GM21717 (cell line): ENCODE results near the gene HSFX3.
A peak's percentile ranks its signal among the peaks of the same experiment; 100 is the strongest.
"Not testable (repeated sequence)": the region's sequence is repeated elsewhere in the genome, so short reads cannot be mapped to it uniquely, and the experiment has no call there.

ENCODE experiments used
- ATAC-seq: cut with Tn5 transposase; IDR thresholded peaks from one replicate; pipeline ENCODE4 v1.9.1; 2021; ENCODE audit warnings: mild to moderate bottlenecking, moderate library complexity; ENCODE audit not compliant: unreplicated experiment

HSFX3 gene

GRCh38 chrX:149545545-149546543, 3.9 kb downstream of the HSFX3 start:
- ATAC-seq, result not testable (repeated sequence)

DNA sequence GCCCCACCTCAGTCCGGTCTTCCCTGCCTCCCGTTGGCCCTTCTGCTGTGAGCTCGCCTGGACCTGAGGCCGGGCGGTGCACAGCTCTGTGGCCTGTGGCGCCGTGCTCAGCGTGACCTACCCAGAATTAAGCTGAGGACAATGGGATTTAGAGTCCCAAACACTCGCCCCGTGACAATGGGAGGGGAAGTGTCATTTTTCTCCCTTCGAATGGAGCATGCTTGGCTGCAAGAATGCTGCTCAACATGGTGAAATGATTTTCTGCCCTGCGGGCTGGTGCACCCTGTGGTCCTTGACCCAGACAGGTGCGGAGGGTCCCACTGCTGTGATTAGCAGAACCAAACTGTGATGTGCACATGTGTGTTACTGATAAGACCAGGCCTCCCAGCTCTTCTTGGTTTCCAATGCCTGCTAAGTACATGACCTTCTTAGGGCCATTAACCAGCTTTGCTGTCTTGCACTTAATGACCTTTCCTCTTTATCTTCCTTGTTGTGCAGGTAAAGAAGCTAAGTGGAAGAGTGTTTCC, 8.1 kb downstream of the HSFX3 start:
- ATAC-seq, result no peak

- ATAC-seq, result peak; percentile 79
Observed at GRCh38 chrX:149540621-149541520, 8.9 kb downstream of the HSFX3 start, which contains the start of gene EOLA1. TSS of gene EOLA1 (plus strand) at chrX:149541012. CDS start at chrX:149545631, 4,619 bp downstream.

DNA sequence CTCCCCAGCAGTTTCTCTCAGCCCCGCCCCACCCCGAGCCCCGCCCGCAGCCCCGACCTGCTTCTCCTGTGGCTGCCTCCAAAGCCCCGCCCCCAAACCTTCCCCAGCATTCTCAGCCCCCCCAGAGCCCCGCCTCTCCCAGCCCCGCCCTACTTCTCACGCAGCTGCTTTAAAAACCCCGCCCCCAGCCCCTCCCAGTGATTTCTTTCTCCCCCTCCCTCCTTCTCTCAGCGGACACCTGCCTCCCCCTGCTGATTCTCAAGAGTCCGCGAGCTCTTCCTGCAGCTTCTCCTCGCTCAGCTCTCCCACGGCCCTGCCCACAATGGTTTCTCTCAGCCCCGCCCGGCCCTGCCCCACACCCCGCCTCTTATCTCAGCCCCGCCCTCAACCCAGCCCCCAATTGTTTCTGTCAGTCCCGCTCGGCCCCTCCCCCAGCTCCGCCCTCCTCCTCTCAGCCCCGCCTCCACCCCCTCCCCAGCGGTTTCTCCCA, 9.5 kb downstream of the HSFX3 start:
- peak; percentile 10 for ATAC-seq

DNA sequence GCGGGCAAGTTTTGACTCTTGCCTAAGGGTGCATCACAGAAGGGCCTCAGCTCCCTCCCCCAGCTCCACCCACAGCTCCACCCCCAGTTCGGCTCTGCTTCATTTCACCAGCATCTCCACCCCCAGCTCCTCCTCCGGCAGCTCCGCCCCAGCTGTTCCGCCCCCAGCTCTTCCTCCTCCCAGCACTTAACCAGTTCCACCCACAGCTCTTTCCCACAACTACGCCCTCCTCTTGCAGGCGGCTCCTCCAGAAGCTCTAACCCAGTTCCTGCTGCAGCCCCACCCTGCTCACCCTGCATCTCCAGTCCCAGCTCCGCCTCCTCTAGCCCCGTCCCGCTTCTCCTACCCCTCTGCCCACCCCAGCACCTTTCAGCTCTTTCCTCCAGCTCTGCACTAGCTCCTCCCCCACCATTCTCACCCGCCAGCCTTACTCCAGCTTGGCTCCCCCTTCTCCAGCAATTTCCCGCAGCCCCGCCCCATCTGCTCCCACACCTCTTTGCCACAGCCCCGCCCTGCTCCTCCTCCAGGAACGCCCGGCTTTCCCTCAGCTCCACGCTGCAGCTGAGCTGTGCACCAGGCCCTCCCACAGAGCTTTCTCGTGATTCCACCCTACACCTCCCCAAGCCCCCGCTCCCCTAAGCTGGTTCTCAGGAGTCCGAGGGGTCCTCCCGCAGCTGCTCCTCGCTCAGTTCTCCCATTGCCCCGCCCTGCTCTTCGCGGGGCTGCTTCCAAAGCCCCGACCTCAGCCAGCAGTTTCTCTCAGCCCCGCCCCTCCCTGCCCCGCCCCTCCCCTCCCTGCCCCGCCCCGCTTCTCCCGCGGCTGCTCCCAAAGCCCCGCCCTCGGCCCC, 10.2 kb downstream of the HSFX3 start:
- ATAC-seq, result peak; percentile 47

GRCh38 chrX:149537474-149537873, 12.2 kb downstream of the HSFX3 start:
- ATAC-seq, result not testable (repeated sequence)

- ATAC-seq, result not testable (repeated sequence)
Observed at GRCh38 chrX:149534926-149535602, 14.7 kb downstream of the HSFX3 start.

GRCh38 chrX:149533999-149534398, 15.7 kb downstream of the HSFX3 start:
- not testable (repeated sequence) for ATAC-seq

DNA sequence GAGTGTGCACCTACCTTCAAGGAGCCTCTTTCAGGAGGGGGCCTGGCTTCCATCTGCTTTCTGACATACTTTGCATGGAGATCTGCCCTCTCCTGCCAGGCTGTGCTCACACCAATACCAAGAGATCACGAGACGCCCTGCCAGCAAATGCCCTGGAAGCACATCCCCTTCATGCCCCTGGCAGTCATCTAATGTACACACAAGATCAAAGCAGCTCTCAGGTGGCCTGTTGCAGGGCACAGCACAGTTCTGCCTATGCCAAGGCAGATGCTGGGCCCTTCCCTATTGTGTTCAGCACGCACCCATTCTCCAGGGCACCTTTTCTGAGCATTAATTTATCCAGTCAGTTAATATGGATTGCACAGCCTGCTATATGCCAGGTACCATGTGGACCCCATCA, 16.9 kb downstream of the HSFX3 start:
- ATAC-seq, result not testable (repeated sequence)

GRCh38 chrX:149531599-149531998, 18.1 kb downstream of the HSFX3 start:
- peak; percentile 58 for ATAC-seq

GRCh38 chrX:149528381-149528780, 21.3 kb downstream of the HSFX3 start:
- ATAC-seq, result no peak

DNA sequence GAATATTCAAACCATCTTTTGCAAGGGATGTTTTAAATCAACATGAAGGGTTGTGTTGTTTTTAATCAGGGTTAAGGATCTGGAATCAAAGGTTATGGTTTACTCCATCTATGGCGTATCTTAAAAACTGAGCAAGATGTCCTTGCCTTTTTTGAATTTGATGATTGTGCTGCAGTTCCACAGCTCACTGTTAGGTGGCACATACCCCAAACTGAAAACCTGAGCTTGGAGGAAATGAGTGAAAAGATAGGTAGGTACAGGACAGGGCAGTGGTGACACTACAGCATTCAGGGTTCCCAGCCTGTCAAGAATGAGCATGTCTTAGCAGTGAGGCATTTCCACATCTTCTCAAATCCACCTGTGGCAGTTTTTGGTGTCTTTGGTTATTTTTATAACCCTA, 22.0 kb downstream of the HSFX3 start:
- ATAC-seq, result no peak

DNA sequence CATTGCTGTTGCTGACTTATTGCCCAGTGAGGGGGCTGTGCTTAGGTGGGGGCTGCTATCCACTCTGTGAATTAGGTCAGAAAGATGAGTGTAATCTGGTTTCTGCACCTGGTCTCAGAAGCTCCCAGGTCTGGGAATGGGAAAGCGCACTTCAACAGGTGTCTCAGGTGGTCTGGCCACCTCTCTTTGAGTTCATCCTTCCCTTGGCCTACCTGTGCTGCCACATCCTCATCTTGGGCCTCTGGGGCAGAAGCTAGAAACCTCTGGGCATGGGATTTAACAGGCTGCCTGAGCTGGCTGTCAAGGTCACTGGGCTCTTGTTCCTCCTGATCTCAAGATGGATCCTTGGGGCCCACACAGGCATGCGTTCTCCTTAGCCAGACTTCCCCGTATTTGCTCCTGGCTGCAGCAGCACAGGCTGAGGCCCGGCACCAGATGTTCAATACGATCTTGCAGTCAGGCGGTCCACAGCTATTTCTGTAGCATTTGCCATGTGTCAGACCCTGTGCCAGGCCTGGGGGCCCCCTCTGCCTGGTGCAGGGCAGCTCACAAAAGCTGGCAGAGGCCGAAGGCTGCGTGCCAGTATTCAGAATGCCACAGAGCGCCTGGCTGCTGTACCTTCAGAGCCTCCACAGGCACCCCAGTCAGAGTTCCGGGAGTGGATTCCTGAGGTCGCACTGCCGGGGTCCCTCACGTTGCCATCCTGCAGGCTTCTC, 23.2 kb downstream of the HSFX3 start:
- not testable (repeated sequence) for ATAC-seq

DNA sequence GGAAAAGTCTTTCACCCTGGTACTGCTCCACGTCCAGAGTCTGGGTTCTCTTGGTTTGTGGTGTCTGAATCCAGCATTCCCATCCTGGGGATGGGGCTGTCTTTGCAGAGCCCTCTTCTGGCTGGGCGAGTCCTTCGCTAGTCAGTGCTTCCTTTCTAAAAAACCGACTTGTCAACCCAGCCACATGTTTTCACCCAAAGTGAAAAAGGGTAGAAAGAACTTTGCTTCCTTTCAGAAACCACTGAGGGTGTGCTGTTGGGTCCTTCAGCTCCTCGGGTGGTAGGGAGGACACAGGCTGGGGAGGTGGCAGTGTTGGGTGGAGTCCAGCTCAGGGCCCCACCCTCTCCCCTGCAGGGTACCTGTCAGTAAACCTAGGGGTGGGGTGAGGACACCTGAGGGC, 23.8 kb downstream of the HSFX3 start:
- peak; percentile 59 for ATAC-seq

DNA sequence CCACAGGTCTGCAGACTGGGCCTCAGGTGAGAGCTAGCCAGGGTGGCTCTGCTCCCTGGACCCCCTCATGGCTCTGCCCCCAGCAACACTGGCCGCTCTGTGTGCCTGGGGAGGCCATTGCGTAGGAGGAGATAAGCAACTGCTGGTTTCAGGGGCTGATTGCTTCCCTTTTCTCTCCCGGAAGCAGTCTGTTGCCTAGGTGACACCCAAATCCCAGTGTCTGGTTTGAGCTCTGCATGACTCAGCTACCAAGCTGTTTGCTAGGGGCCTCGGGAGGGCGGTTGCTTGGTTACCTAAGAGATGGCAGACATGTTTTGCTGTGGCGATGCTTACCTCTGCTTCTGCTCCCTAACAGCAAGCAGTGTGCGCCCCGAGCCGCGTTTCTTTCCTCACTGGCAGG, 24.3 kb downstream of the HSFX3 start:
- peak; percentile 95 for ATAC-seq

DNA sequence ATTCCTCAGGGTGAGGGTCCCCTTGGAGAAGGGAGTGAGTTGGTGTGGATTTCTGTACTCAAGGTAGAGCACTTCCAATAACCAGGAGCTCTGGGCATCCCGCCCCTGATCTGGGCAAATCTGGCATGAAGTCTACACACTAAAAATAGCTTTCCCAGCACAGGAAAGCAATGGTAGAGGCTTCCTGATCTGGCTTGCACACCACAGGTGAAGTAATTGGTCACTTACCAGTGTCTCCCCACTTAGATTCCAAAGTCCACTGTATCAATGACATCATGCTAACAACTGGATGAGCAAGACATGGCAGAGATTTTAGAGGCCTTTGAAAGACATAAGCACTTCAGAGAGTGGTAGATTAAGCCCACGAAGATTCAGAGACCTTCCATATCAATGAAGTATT, 26.8 kb downstream of the HSFX3 start:
- ATAC-seq, result no peak

DNA sequence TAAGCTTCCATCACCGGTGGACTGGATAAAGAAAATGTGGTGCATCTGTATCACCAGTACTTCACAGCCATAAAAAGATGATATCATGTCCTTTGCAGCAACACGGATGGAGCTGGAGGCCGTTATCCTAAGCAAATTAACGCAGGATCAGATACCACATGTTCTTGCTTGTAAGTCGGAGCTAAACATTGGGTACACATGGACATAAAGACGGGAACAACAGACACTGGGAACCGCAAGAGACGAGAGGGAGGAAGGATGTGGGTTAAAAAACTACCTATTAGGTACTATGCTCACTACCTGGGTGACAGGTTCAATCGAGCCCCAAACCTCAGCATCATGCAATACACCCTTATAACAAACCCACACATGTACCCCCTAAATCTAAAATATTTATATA, 28.3 kb downstream of the HSFX3 start:
- ATAC-seq, result no peak

DNA sequence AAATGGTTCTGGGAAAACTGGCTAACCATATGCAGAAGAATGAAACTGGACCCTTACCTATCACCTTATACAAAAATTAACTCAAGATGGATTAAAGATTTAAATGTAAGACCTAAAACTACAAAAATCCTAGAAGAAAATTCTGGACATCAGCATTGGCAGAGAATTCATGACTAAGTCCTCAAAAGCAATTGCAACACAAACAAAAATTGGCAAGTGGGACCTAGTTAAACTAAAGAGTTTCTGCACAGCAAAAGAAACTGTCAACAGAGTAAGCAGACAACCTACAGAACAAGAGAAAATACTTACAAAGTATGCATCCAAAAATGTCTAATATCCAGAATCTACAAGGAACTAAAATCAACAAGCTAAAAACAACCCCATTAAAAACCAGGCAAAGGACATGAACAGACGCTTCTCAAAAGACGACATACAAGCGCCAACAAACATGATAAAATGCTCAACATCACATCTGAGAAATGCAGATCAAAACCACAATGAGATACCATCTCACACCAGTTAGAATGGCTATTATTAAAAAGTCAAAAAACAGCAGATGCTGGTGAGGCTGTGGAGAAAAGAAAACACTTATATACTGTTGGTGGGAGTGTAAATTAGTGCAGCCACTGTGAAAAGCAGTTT, 29.0 kb downstream of the HSFX3 start:
- not testable (repeated sequence) for ATAC-seq
